Thoracic aorta (tissue), 2 donors: ENCODE measurements around the gene ACOT8. TPM values are rescaled to one million over a fixed set of nuclear protein-coding genes. Genes with fewer than 3 reads are reported as not detected.

Experiments
- ATAC-seq: fragments of 150-250 bp; one replicate; pipeline ENCODE4 v1.8.0; 2017; ENCODE audit warnings: low read depth; ENCODE audit not compliant: insufficient number of reproducible peaks, low FRiP score
- DNase-seq: peaks from one replicate; pipeline ENCODE4 v3.0.0-alpha.2; 2020; ENCODE audit warnings: low spot score
- H3K27ac ChIP-seq, 2 donors: fragments of 200-600 bp; sonication (generic); 1 replicate in 1 of 2; 2 replicates in 1 of 2; pipeline ENCODE4 v1.5.1; 2016; ENCODE audit warnings: mild to moderate bottlenecking in 2 of 2, moderate library complexity in 2 of 2
- H3K27me3 ChIP-seq: fragments of 200-600 bp; sonication (generic); replicated peaks from 2 replicates; pipeline ENCODE4 v1.6.0; 2016; ENCODE audit warnings: mild to moderate bottlenecking; ENCODE audit not compliant: insufficient read depth
- H3K36me3 ChIP-seq: fragments of 200-600 bp; sonication (generic); one replicate; pipeline ENCODE4 v1.5.1; 2016
- H3K4me1 ChIP-seq, 2 donors: fragments of 200-600 bp; sonication (generic); 1 replicate in 1 of 2; 2 replicates in 1 of 2; pipeline versions ENCODE4 v1.5.1 to v1.6.0; 2016; ENCODE audit warnings: low read depth in 2 of 2, mild to moderate bottlenecking in 1 of 2; ENCODE audit not compliant: control insufficient read depth in 1 of 2
- H3K4me3 ChIP-seq: fragments of 200-600 bp; sonication (generic); 2 replicates; pipeline ENCODE4 v1.5.1; 2016; ENCODE audit warnings: mild to moderate bottlenecking
- H3K9me3 ChIP-seq: fragments of 200-600 bp; sonication (generic); 2 replicates; pipeline ENCODE4 v1.5.1; 2016
- CTCF ChIP-seq: fragments of 200-600 bp; sonication (generic); IDR thresholded peaks from one replicate; pipeline ENCODE4 v1.5.1; 2019; ENCODE audit warnings: antibody characterized with exemption
- total RNA-seq, 2 donors: library from RNA; depleted of rRNA; stranded (reverse); fragments of >200 nt; gene quantifications; one replicate each; pipeline versions ENCODE4 v1.1.0 to v1.2.3, GENCODE V29; 2016

The ACOT8 gene
- total RNA-seq, 2 donors from 2014 or later = 20.5 to 45.2 TPM

- Histone ChIP-seq H3K9me3 (no peaks in the 10 kb centered on the region), H3K4me1 (peaks cover 16 to 17% of the 10 kb centered on the region in 2 donors), H3K4me3 (no peak overlapping the region), H3K27ac (no peak overlapping the region), H3K27me3 (no peaks in the 10 kb centered on the region), H3K36me3 (no peaks in the 10 kb centered on the region)
- ATAC-seq (no peak), DNase-seq (no peak)
- TF ChIP-seq CTCF = no peak
These were observed 3.5 kb upstream of the ACOT8 start for GRCh38 chr20:45860560-45861220.

- no peaks in the 10 kb centered on the region for H3K27me3 ChIP-seq
- no peak overlapping the region for H3K27ac ChIP-seq
- no peaks in the 10 kb centered on the region for H3K36me3 ChIP-seq
- DNase-seq = no peak
- peaks cover 23 to 25% of the 10 kb centered on the region in 2 donors for H3K4me1 ChIP-seq
- no peak for ATAC-seq
- H3K9me3 ChIP-seq = no peaks in the 10 kb centered on the region
- no peak overlapping the region for H3K4me3 ChIP-seq
- TF ChIP-seq CTCF = no peak
These were observed 2.7 kb upstream of the ACOT8 start for GRCh38 chr20:45859916-45860315.

- peaks cover 5% of the 10 kb centered on the region for H3K36me3 ChIP-seq
- no peaks in the 10 kb centered on the region for H3K9me3 ChIP-seq
- no peaks in the 10 kb centered on the region for H3K27me3 ChIP-seq
- H3K27ac ChIP-seq = peak overlapping the region; percentile 67 to 81
- DNase-seq (no peak), ATAC-seq (no peak)
- peak overlapping the region; percentile 97 for H3K4me3 ChIP-seq
- TF ChIP-seq CTCF = no peak
- H3K4me1 ChIP-seq = peaks cover 28 to 40% of the 10 kb centered on the region in 2 donors
These were observed 657 bp upstream of the ACOT8 start for GRCh38 chr20:45857882-45858216.

- Histone ChIP-seq H3K27me3 (no peaks in the 10 kb centered on the region), H3K9me3 (no peaks in the 10 kb centered on the region), H3K4me1 (peaks cover 28 to 39% of the 10 kb centered on the region in 2 donors), H3K4me3 (no peak overlapping the region), H3K36me3 (peaks cover 8% of the 10 kb centered on the region), H3K27ac (no peak overlapping the region)
- no peak for TF ChIP-seq CTCF
- DNase-seq = no peak
- no peak for ATAC-seq
These were observed 3.7 kb downstream of the ACOT8 start for GRCh38 chr20:45853484-45853883.

- DNase-seq = no peak
- Histone ChIP-seq H3K9me3 (no peaks in the 10 kb centered on the region), H3K4me3 (no peak overlapping the region), H3K4me1 (peaks cover 23 to 33% of the 10 kb centered on the region in 2 donors), H3K36me3 (peaks cover 14% of the 10 kb centered on the region), H3K27me3 (no peaks in the 10 kb centered on the region), H3K27ac (no peak overlapping the region)
- no peak for TF ChIP-seq CTCF
- ATAC-seq = no peak
These were observed 4.9 kb downstream of the ACOT8 start for GRCh38 chr20:45852326-45852725.
